Measurements from ENCODE around the gene GRHL1.

The GRHL1 gene

GRCh38 chr2:9909106-9909505 is 42.4 kb upstream of the GRHL1 start:
- H3K79me2 ChIP-seq (ENCODE audit: low read length): no peaks in the 10 kb centered on the region
- H3K4me3 ChIP-seq (ENCODE audit: low read length): no peak overlapping the region
- no peaks in the 10 kb centered on the region for H4K20me1 ChIP-seq (ENCODE audit: insufficient read depth, low read length)
- peaks cover 3% of the 10 kb centered on the region for H3K36me3 ChIP-seq (replicated peaks; ENCODE audit: low read depth, low read length)
- H2AFZ ChIP-seq (ENCODE audit: low read depth, low read length): no peak overlapping the region
- H3K4me1 ChIP-seq (ENCODE audit: low read length): peaks cover 19% of the 10 kb centered on the region
- H3K9ac ChIP-seq (ENCODE audit: low read length): no peak overlapping the region
- no peak overlapping the region for H3K27ac ChIP-seq (ENCODE audit: low read length)
- TF ChIP-seq CTCF (IDR thresholded peaks at IDR 0.05; ENCODE audit: low read depth, low read length) (no peak), EZH2phosphoT487 (IDR thresholded peaks at IDR 0.05; ENCODE audit: low read depth) (no peak)
- H3K27me3 ChIP-seq (ENCODE audit: low read depth, low read length): no peaks in the 10 kb centered on the region
- H3K9me3 ChIP-seq (ENCODE audit: insufficient read depth, low read length): no peaks in the 10 kb centered on the region
- H3K4me2 ChIP-seq (ENCODE audit: low read length): no peak overlapping the region

GRCh38 chr2:9910699-9911098 is 40.8 kb upstream of the GRHL1 start:
- Histone ChIP-seq H3K9me3 (ENCODE audit: insufficient read depth, low read length) (no peaks in the 10 kb centered on the region), H3K79me2 (ENCODE audit: low read length) (no peaks in the 10 kb centered on the region), H2AFZ (ENCODE audit: low read depth, low read length) (no peak overlapping the region), H4K20me1 (ENCODE audit: insufficient read depth, low read length) (no peaks in the 10 kb centered on the region), H3K36me3 (replicated peaks; ENCODE audit: low read depth, low read length) (no peaks in the 10 kb centered on the region), H3K4me3 (ENCODE audit: low read length) (no peak overlapping the region), H3K4me2 (ENCODE audit: low read length) (no peak overlapping the region), H3K4me1 (ENCODE audit: low read length) (peaks cover 34% of the 10 kb centered on the region), H3K27me3 (ENCODE audit: low read depth, low read length) (no peaks in the 10 kb centered on the region), H3K27ac (ENCODE audit: low read length) (no peak overlapping the region), H3K9ac (ENCODE audit: low read length) (no peak overlapping the region)
- TF ChIP-seq EZH2phosphoT487 (IDR thresholded peaks at IDR 0.05; ENCODE audit: low read depth) (no peak), CTCF (IDR thresholded peaks at IDR 0.05; ENCODE audit: low read depth, low read length) (no peak)

GRCh38 chr2:9912468-9912867 is 39.0 kb upstream of the GRHL1 start:
- Histone ChIP-seq H4K20me1 (ENCODE audit: insufficient read depth, low read length) (no peaks in the 10 kb centered on the region), H3K4me3 (ENCODE audit: low read length) (no peak overlapping the region), H3K27me3 (ENCODE audit: low read depth, low read length) (no peaks in the 10 kb centered on the region), H3K4me1 (ENCODE audit: low read length) (peaks cover 34% of the 10 kb centered on the region), H3K36me3 (replicated peaks; ENCODE audit: low read depth, low read length) (no peaks in the 10 kb centered on the region), H3K27ac (ENCODE audit: low read length) (peak overlapping the region; percentile 32), H3K9ac (ENCODE audit: low read length) (no peak overlapping the region), H3K9me3 (ENCODE audit: insufficient read depth, low read length) (no peaks in the 10 kb centered on the region), H3K4me2 (ENCODE audit: low read length) (peak overlapping the region; percentile 51; the same call in 1 of the 2 replicates), H3K79me2 (ENCODE audit: low read length) (no peaks in the 10 kb centered on the region), H2AFZ (ENCODE audit: low read depth, low read length) (no peak overlapping the region)
- TF ChIP-seq EZH2phosphoT487 (IDR thresholded peaks at IDR 0.05; ENCODE audit: low read depth) (no peak), CTCF (IDR thresholded peaks at IDR 0.05; ENCODE audit: low read depth, low read length) (no peak)

- no peaks in the 10 kb centered on the region for H4K20me1 ChIP-seq (ENCODE audit: insufficient read depth, low read length)
- no peak overlapping the region for H3K9ac ChIP-seq (ENCODE audit: low read length)
- TF ChIP-seq EZH2phosphoT487 (IDR thresholded peaks at IDR 0.05; ENCODE audit: low read depth) (no peak), CTCF (IDR thresholded peaks at IDR 0.05; ENCODE audit: low read depth, low read length) (peak; percentile 65)
- peaks cover 3% of the 10 kb centered on the region for H3K36me3 ChIP-seq (replicated peaks; ENCODE audit: low read depth, low read length)
- H3K79me2 ChIP-seq (ENCODE audit: low read length): no peaks in the 10 kb centered on the region
- H3K4me2 ChIP-seq (ENCODE audit: low read length): peak overlapping the region; percentile 51
- peaks cover 34% of the 10 kb centered on the region for H3K4me1 ChIP-seq (ENCODE audit: low read length)
- H3K4me3 ChIP-seq (ENCODE audit: low read length): no peak overlapping the region
- H3K27ac ChIP-seq (ENCODE audit: low read length): peak overlapping the region; percentile 32
- no peaks in the 10 kb centered on the region for H3K9me3 ChIP-seq (ENCODE audit: insufficient read depth, low read length)
- H2AFZ ChIP-seq (ENCODE audit: low read depth, low read length): no peak overlapping the region
- no peaks in the 10 kb centered on the region for H3K27me3 ChIP-seq (ENCODE audit: low read depth, low read length)
These were observed 37.0 kb upstream of the GRHL1 start for GRCh38 chr2:9914384-9915065.
